K562 (cell line): Measurements from ENCODE around the gene BPNT1.

Experiments
- CTCF ChIP-seq, 3 experiments: IDR thresholded peaks in 2 of 3; conservative IDR thresholded peaks in 1 of 3; 2 replicates each; pipeline ENCODE4 v1.5.1; 2011 to 2012; ENCODE audit warnings: low read length in 3 of 3, mild to moderate bottlenecking in 3 of 3, control low read depth in 2 of 3, improper control_type of control experiment in 1 of 3, inconsistent platforms in 1 of 3, low read depth in 1 of 3, mixed read lengths in 1 of 3, moderate library complexity in 1 of 3; ENCODE audit not compliant: insufficient read depth in 2 of 3
- E2F1 ChIP-seq: sonication (generic); formaldehyde crosslinking; IDR thresholded peaks from 2 replicates; pipeline ENCODE4 v1.8.1; 2023; ENCODE audit warnings: mild to moderate bottlenecking, missing genetic modification reagents, moderate library complexity
- GATAD2A ChIP-seq: fragments of 450-650 bp; IDR thresholded peaks from 2 replicates; pipeline ENCODE4 v1.6.1; 2017
- JUN ChIP-seq, 2 experiments: sonication (generic) in 1 of 2; formaldehyde crosslinking in 1 of 2; IDR thresholded peaks; 2 replicates each; pipeline versions ENCODE4 v1.6.1 to v1.8.0; 2012 to 2022; ENCODE audit warnings: borderline replicate concordance in 2 of 2, mild to moderate bottlenecking in 2 of 2, improper control_type of control experiment in 1 of 2, low read depth in 1 of 2, low read length in 1 of 2, missing genetic modification reagents in 1 of 2
- JUNB ChIP-seq: fragments of 450-650 bp; formaldehyde crosslinking; conservative IDR thresholded peaks from 2 replicates; pipeline ENCODE4 v1.4.0; 2020; ENCODE audit warnings: mild to moderate bottlenecking
- NFYB ChIP-seq: IDR thresholded peaks from 2 replicates; pipeline ENCODE4 v1.6.1; 2011; ENCODE audit warnings: mild to moderate bottlenecking, moderate library complexity; ENCODE audit not compliant: insufficient read length; ENCODE audit errors: extremely low read depth
- SNRNP70 ChIP-seq: fragments of 200-400 bp; formaldehyde crosslinking; optimal IDR thresholded peaks from 2 replicates; pipeline ENCODE3; 2017; ENCODE audit warnings: low read depth, low read length
- TAF1 ChIP-seq: IDR thresholded peaks from 2 replicates; pipeline ENCODE4 v1.6.1; 2011; ENCODE audit warnings: mild to moderate bottlenecking, low read length, moderate library complexity; ENCODE audit not compliant: insufficient read depth, control insufficient read depth, severe bottlenecking; ENCODE audit errors: extremely low read depth

GRCh38 chr1:220043646-220044045 is 45.9 kb downstream of the BPNT1 start:
- TF ChIP-seq TAF1 (no peak), CTCF (IDR thresholded peaks at IDR 0.05 in 2 of 3, conservative IDR thresholded peaks at IDR 0.05 in 1 of 3; ENCODE audit: insufficient read depth in 2 of 3, low read depth in 1 of 3, low read length in 3 of 3) (no peak), E2F1 (CRISPR knock-in tag) (no peak), JUN (IDR thresholded peaks at IDR 0.05; ENCODE audit: borderline replicate concordance, low read depth, low read length) (no peak), JUN (CRISPR knock-in tag; IDR thresholded peaks at IDR 0.05; ENCODE audit: borderline replicate concordance) (no peak), SNRNP70 (no peak), GATAD2A (no peak), NFYB (no peak), JUNB (no peak)
